IMR-90 (cell line): Measurements from ENCODE around the gene MOB3A. TPM values are rescaled to one million over a fixed set of nuclear protein-coding genes. Genes with fewer than 3 reads are reported as not detected.
"Not testable (repeated sequence)": the region's sequence is repeated elsewhere in the genome, so short reads cannot be mapped to it uniquely, and the experiment has no call there.

ENCODE experiments used
- ATAC-seq: fragments of 200-7000 bp; cut with Tn5 transposase; 2 replicates; pipeline ENCODE4 v1.9.1; 2020; ENCODE audit warnings: low read depth, mild to moderate bottlenecking, moderate library complexity
- BruUV-seq: library from RNA; stranded (reverse); fragments of 400-500 nt; replicated peaks from 2 replicates; lab custom pipeline; 2021; lab: Mats Ljungman, UMichigan
- CTCF ChIA-PET: fragments of 300-600 bp; formaldehyde crosslinking; extraction: SDS; loops from one replicate; lab custom pipeline; 2021; ENCODE audit warnings: antibody characterized with exemption; lab: Yijun Ruan, JAX
- POLR2A ChIA-PET: fragments of 300-600 bp; sonication (Branson Sonifier 250); formaldehyde crosslinking; loops from one replicate; lab custom pipeline; 2022; ENCODE audit warnings: antibody characterized with exemption; ENCODE audit not compliant: unreplicated experiment; lab: Charles Lee
- DNase-seq: peaks from one replicate; pipeline ENCODE4 v3.0.0; 2013
- H2AFZ ChIP-seq: replicated peaks from 2 replicates; pipeline ENCODE3; 2013; ENCODE audit warnings: low read length, mild to moderate bottlenecking; ENCODE audit not compliant: poor library complexity
- H2AK5ac ChIP-seq: 2 replicates; pipeline ENCODE4 v1.6.1; 2013; ENCODE audit warnings: low read depth, low read length, inconsistent platforms
- H2AK9ac ChIP-seq: replicated peaks from 2 replicates; pipeline ENCODE3; 2013; ENCODE audit warnings: mild to moderate bottlenecking, low read depth, low read length, moderate library complexity; ENCODE audit not compliant: poor library complexity
- H2BK120ac ChIP-seq: 2 replicates; pipeline ENCODE4 v1.6.1; 2013; ENCODE audit warnings: low read depth, low read length, inconsistent platforms
- H2BK15ac ChIP-seq: 3 replicates; pipeline ENCODE4 v1.6.1; 2013; ENCODE audit warnings: low read depth, low read length, inconsistent platforms
- H2BK20ac ChIP-seq: 2 replicates; pipeline ENCODE4 v1.6.1; 2013; ENCODE audit warnings: low read depth, mild to moderate bottlenecking, inconsistent platforms, low read length, moderate library complexity
- H2BK5ac ChIP-seq: 2 replicates; pipeline ENCODE4 v1.6.1; 2013; ENCODE audit warnings: mild to moderate bottlenecking, low read depth, low read length, inconsistent platforms; ENCODE audit not compliant: poor library complexity, severe bottlenecking
- H3K14ac ChIP-seq: replicated peaks from 2 replicates; pipeline ENCODE4 v1.6.1; 2013; ENCODE audit warnings: low read depth, low read length, inconsistent platforms
- H3K18ac ChIP-seq: 2 replicates; pipeline ENCODE4 v1.6.1; 2013; ENCODE audit warnings: low read depth, low read length, control low read depth
- H3K23ac ChIP-seq: 2 replicates; pipeline ENCODE4 v1.6.1; 2013; ENCODE audit warnings: low read depth, low read length, inconsistent platforms
- H3K27ac ChIP-seq: 2 replicates; pipeline ENCODE4 v1.5.1; 2013; ENCODE audit warnings: mild to moderate bottlenecking, control low read depth, low read length; ENCODE audit not compliant: insufficient read depth
- H3K27me3 ChIP-seq: 2 replicates; pipeline ENCODE4 v1.6.1; 2013; ENCODE audit warnings: low read length; ENCODE audit not compliant: control insufficient read depth, insufficient read depth
- H3K36me3 ChIP-seq: 2 replicates; pipeline ENCODE4 v1.6.1; 2013; ENCODE audit warnings: low read length, mixed read lengths; ENCODE audit not compliant: control insufficient read depth, insufficient read depth
- H3K4ac ChIP-seq: 2 replicates; pipeline ENCODE4 v1.6.1; 2013; ENCODE audit warnings: low read depth, low read length, inconsistent platforms
- H3K4me1 ChIP-seq: 2 replicates; pipeline ENCODE4 v1.6.1; 2013; ENCODE audit warnings: low read length, mixed read lengths; ENCODE audit not compliant: control insufficient read depth, insufficient read depth
- H3K4me2 ChIP-seq: 2 replicates; pipeline ENCODE4 v1.6.1; 2013; ENCODE audit warnings: low read depth, mild to moderate bottlenecking, control low read depth, low read length, moderate library complexity
- H3K4me3 ChIP-seq: 2 replicates; pipeline ENCODE4 v1.5.1; 2013; ENCODE audit warnings: low read depth, mild to moderate bottlenecking, control low read depth, low read length, moderate library complexity; ENCODE audit not compliant: insufficient read depth
- H3K56ac ChIP-seq: 2 replicates; pipeline ENCODE4 v1.6.1; 2013; ENCODE audit warnings: low read length, inconsistent platforms; ENCODE audit not compliant: insufficient read depth; ENCODE audit errors: extremely low read depth
- H3K79me1 ChIP-seq, 2 experiments: 2 replicates each; pipeline ENCODE4 v1.6.1; 2013; ENCODE audit warnings: low read length in 2 of 2, inconsistent platforms in 1 of 2, low read depth in 1 of 2
- H3K9ac ChIP-seq: 2 replicates; pipeline ENCODE4 v1.6.1; 2013; ENCODE audit warnings: low read depth, low read length, control low read depth
- H3K9me1 ChIP-seq: 2 replicates; pipeline ENCODE4 v1.6.1; 2013; ENCODE audit warnings: low read length, inconsistent platforms; ENCODE audit not compliant: insufficient read depth
- H3K9me3 ChIP-seq: 2 replicates; pipeline ENCODE4 v1.6.1; 2013; ENCODE audit warnings: low read length; ENCODE audit not compliant: control insufficient read depth, insufficient read depth
- H4K20me1 ChIP-seq: 2 replicates; pipeline ENCODE4 v1.6.1; 2013; ENCODE audit warnings: low read length, inconsistent platforms; ENCODE audit not compliant: insufficient read depth
- H4K5ac ChIP-seq: 2 replicates; pipeline ENCODE4 v1.6.1; 2013; ENCODE audit warnings: mild to moderate bottlenecking, low read depth, low read length, control low read depth
- H4K8ac ChIP-seq, 2 experiments: 2 replicates each; pipeline ENCODE4 v1.6.1; 2013; ENCODE audit warnings: low read depth in 2 of 2, low read length in 2 of 2, control low read depth in 1 of 2, inconsistent platforms in 1 of 2
- H4K91ac ChIP-seq: 2 replicates; pipeline ENCODE4 v1.6.1; 2013; ENCODE audit warnings: low read depth, low read length, inconsistent platforms; ENCODE audit not compliant: insufficient read depth
- CHD1 ChIP-seq: IDR thresholded peaks from 2 replicates; pipeline ENCODE4 v1.6.1; 2012; ENCODE audit warnings: low read depth, low read length, improper control_type of control experiment
- FOS ChIP-seq: fragments of 150-350 bp; IDR thresholded peaks from 2 replicates; pipeline ENCODE4 v1.6.1; 2016; ENCODE audit warnings: low read depth, low read length
- SMC3 ChIP-seq: fragments of 150-350 bp; IDR thresholded peaks from 2 replicates; pipeline ENCODE4 v1.6.1; 2016; ENCODE audit warnings: low read depth, mild to moderate bottlenecking, antibody characterized with exemption, low read length, moderate library complexity
- WGBS, 2 experiments: methylation state at CpG; one replicate each; pipeline versions ENCODE4 v1.1.5 to v1.1.7; 2013; ENCODE audit warnings: missing lambda C conversion rate in 2 of 2; ENCODE audit not compliant: insufficient read length in 1 of 2; ENCODE audit errors: extremely low coverage in 2 of 2; 5-methylcytosine and 5-hydroxymethylcytosine counted together
- dilution Hi-C: fragments of 300-500 bp; cut with HindIII; formaldehyde crosslinking; loops from one replicate; pipeline ENCODE4 v1.14.3; 2018; ENCODE audit warnings: low sequenced_read_pairs; ENCODE audit not compliant: unreplicated experiment
- in situ Hi-C: fragments of 300-500 bp; cut with MboI; formaldehyde crosslinking; loops from 3 replicates; pipeline ENCODE4 v1.14.3; 2019; ENCODE audit warnings: low sequenced_read_pairs, inconsistent platforms, mixed read lengths
- intact Hi-C: fragments of 100-400 bp; cut with micrococcal nuclease; formaldehyde crosslinking; loops from 2 replicates; pipeline ENCODE4 v1.10.0; 2022
- polyA plus RNA-seq, 3 experiments: library from polyadenylated mRNA; depleted of rRNA; stranded (reverse); fragments of >200 nt; gene quantifications; 2 replicates each; pipeline ENCODE4 v1.2.3, GENCODE V29; 2012; ENCODE audit warnings: low replicate concordance in 1 of 3
- total RNA-seq: library from RNA; depleted of rRNA; stranded (reverse); fragments of >200 nt; gene quantifications from 2 replicates; pipeline ENCODE4 v1.2.3, GENCODE V29; 2012

Gene MOB3A
- total and polyA plus RNA-seq, 2 of the 4 experiments (the other 2 are of a cell fraction): 9.3 to 26.5 TPM

- WGBS, 2 experiments: 99% methylated on average over 7 of the region's 21 CpGs; no CpG with 5 or more reads in 1 of the 2 experiments
- H3K9me1 ChIP-seq: 0 out of 2 replicates have a peak, but pooled peaks cover 3% of the 10 kb centered on the region
- H2BK15ac ChIP-seq: no peak overlapping the region
- H2AFZ ChIP-seq: no peak overlapping the region
- H3K27ac ChIP-seq: no peak overlapping the region
- dilution Hi-C loops: no loop called here
- no peaks in the 10 kb centered on the region for H3K9me3 ChIP-seq
- H2BK5ac ChIP-seq: no peak overlapping the region
- H2AK9ac ChIP-seq: no peak overlapping the region
- ChIA-PET CTCF (no interaction called here), POLR2A (no interaction called here)
- H3K4me1 ChIP-seq: no peaks in the 10 kb centered on the region
- no peak overlapping the region for H4K8ac ChIP-seq
- no peak overlapping the region for H3K4ac ChIP-seq
- H2AK5ac ChIP-seq: no peak overlapping the region
- in situ Hi-C loops: no loop called here
- H3K4me3 ChIP-seq: no peak overlapping the region
- H3K36me3 ChIP-seq: peaks cover 60% of the 10 kb centered on the region
- no TSS peak for BruUV-seq
- no peak overlapping the region for H3K56ac ChIP-seq
- no peak overlapping the region for H3K23ac ChIP-seq
- no peak overlapping the region for H3K18ac ChIP-seq
- no peak overlapping the region for H3K4me2 ChIP-seq
- intact Hi-C loops: no loop called here
- H4K5ac ChIP-seq: no peak overlapping the region
- ATAC-seq (no peak), DNase-seq (no peak)
- no peak overlapping the region for H2BK20ac ChIP-seq
- no peak overlapping the region for H4K91ac ChIP-seq
- no peak overlapping the region for H3K9ac ChIP-seq
- TF ChIP-seq SMC3 (no peak), CHD1 (no peak), FOS (no peak)
- no peaks in the 10 kb centered on the region for H3K27me3 ChIP-seq
- H2BK120ac ChIP-seq: no peak overlapping the region
- peaks cover 5 to 58% of the 10 kb centered on the region in 2 experiments for H3K79me1 ChIP-seq
- H4K20me1 ChIP-seq: peaks cover 56% of the 10 kb centered on the region
- no peak overlapping the region for H3K14ac ChIP-seq
These were observed 32.9 kb upstream of the MOB3A start for GRCh38 chr19:2129022-2129421.

- WGBS, 2 experiments: 86% methylated on average over 2 of the region's 34 CpGs; no CpG with 5 or more reads in 1 of the 2 experiments
- H4K5ac ChIP-seq, H2BK15ac ChIP-seq, H2AFZ ChIP-seq, BruUV-seq, H3K56ac ChIP-seq, ATAC-seq, H4K91ac ChIP-seq, H2BK5ac ChIP-seq, H2AK9ac ChIP-seq, H3K14ac ChIP-seq, dilution Hi-C loops, H2AK5ac ChIP-seq, H3K18ac ChIP-seq, CTCF ChIA-PET, H3K27me3 ChIP-seq, H3K4me1 ChIP-seq, POLR2A ChIA-PET, H2BK120ac ChIP-seq, H3K23ac ChIP-seq, DNase-seq, H3K4me2 ChIP-seq, in situ Hi-C loops, H3K27ac ChIP-seq, H3K4ac ChIP-seq, H3K9me1 ChIP-seq, H2BK20ac ChIP-seq, H3K4me3 ChIP-seq, H3K9ac ChIP-seq, intact Hi-C loops, H3K9me3 ChIP-seq, H4K8ac ChIP-seq: not testable (repeated sequence)
- Histone ChIP-seq H3K36me3 (peaks cover 66% of the 10 kb centered on the region), H4K20me1 (peaks cover 63% of the 10 kb centered on the region), H3K79me1 (peaks cover 5 to 65% of the 10 kb centered on the region in 2 experiments; a peak in 3 of 4 replicates)
These were observed 32.1 kb upstream of the MOB3A start for GRCh38 chr19:2128252-2128651.
